Skeletal muscle satellite cell (primary cell): ENCODE measurements around the gene THADA.

Source experiments
- H3K27me3 ChIP-seq: 2 replicates; pipeline ENCODE4 v1.7.0; 2013; ENCODE audit warnings: low read length; ENCODE audit not compliant: control insufficient read depth, insufficient read depth
- H3K36me3 ChIP-seq: 2 replicates; pipeline ENCODE4 v1.7.0; 2013; ENCODE audit warnings: mild to moderate bottlenecking, control low read depth, low read length; ENCODE audit not compliant: insufficient read depth
- H3K4me1 ChIP-seq: 2 replicates; pipeline ENCODE4 v1.7.0; 2013; ENCODE audit warnings: low read length; ENCODE audit not compliant: control insufficient read depth, insufficient read depth
- H3K4me2 ChIP-seq: 2 replicates; pipeline ENCODE4 v1.7.0; 2013; ENCODE audit warnings: mild to moderate bottlenecking, low read length
- H3K4me3 ChIP-seq: 2 replicates; pipeline ENCODE4 v1.7.0; 2013; ENCODE audit warnings: low read length
- H3K9ac ChIP-seq: 2 replicates; pipeline ENCODE4 v1.7.0; 2013; ENCODE audit warnings: mild to moderate bottlenecking, low read depth, low read length, moderate library complexity
- H3K9me3 ChIP-seq: replicated peaks from 2 replicates; pipeline ENCODE4 v1.7.0; 2013; ENCODE audit warnings: mild to moderate bottlenecking, control low read depth, low read length

Gene THADA

DNA sequence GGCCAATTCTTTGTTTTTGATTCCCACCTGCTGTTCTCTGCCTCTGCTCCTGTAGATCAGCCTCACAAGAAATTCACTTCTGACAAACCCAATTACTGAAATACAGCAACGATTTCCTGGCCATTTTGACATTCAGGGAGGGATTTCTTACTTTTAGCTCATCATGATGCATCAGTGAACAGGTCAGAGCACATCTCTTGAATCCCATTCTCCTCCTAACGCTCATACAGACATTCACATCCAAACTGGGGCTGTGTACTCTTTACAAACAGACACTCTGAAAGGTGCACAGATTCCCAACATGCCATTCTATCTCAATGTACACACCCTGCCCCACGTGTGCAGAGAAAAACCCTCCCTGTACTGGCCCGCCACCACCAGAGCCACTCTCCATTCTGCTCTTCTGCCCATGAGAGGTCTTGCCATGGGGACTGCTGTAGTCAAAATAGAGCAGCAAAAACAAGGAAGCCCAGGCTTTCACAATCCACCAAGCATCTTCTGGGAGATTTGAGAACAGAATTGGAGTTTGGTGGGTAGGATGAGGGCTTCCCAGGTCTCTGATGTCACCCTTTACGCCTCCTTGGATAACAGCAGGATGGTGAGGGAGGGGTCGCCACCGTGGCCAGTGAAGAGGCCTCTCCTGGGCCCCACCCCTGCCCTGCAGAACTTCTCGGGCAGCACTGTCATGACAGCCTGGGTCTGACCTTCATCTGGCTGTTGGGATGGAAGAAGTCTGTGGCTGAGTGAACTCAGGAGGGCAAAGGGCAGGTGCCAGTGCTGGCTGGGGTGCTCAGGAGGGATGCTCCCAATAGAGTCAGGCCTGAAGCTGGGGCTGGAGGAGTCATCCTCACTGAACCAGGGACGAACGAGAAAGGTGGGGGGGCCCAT, 327.5 kb downstream of the THADA start:
- Histone ChIP-seq H3K9me3 (no peaks in the 10 kb centered on the region), H3K4me3 (peak overlapping the region; percentile 54), H3K36me3 (no peaks in the 10 kb centered on the region), H3K9ac (peak overlapping the region; percentile 75), H3K4me2 (peak overlapping the region; percentile 77), H3K27me3 (no peaks in the 10 kb centered on the region), H3K4me1 (peaks cover 30% of the 10 kb centered on the region)

GRCh38 chr2:43267381-43267780, 328.5 kb downstream of the THADA start:
- Histone ChIP-seq H3K9me3 (no peaks in the 10 kb centered on the region), H3K9ac (no peak overlapping the region), H3K36me3 (no peaks in the 10 kb centered on the region), H3K4me3 (no peak overlapping the region), H3K27me3 (no peaks in the 10 kb centered on the region), H3K4me1 (peaks cover 26% of the 10 kb centered on the region), H3K4me2 (no peak overlapping the region)

GRCh38 chr2:43266711-43267111, 329.1 kb downstream of the THADA start:
- H3K4me2 ChIP-seq: no peak overlapping the region
- H3K4me1 ChIP-seq: peaks cover 26% of the 10 kb centered on the region
- no peak overlapping the region for H3K4me3 ChIP-seq
- no peaks in the 10 kb centered on the region for H3K36me3 ChIP-seq
- H3K9me3 ChIP-seq: no peaks in the 10 kb centered on the region
- H3K9ac ChIP-seq: no peak overlapping the region
- H3K27me3 ChIP-seq: no peaks in the 10 kb centered on the region

GRCh38 chr2:43265421-43265820, 330.4 kb downstream of the THADA start:
- H3K4me2 ChIP-seq: no peak overlapping the region
- H3K9me3 ChIP-seq: no peaks in the 10 kb centered on the region
- H3K36me3 ChIP-seq: no peaks in the 10 kb centered on the region
- H3K4me1 ChIP-seq: peaks cover 24% of the 10 kb centered on the region
- H3K27me3 ChIP-seq: no peaks in the 10 kb centered on the region
- H3K9ac ChIP-seq: no peak overlapping the region
- H3K4me3 ChIP-seq: no peak overlapping the region

GRCh38 chr2:43265001-43265400, 330.8 kb downstream of the THADA start:
- Histone ChIP-seq H3K9ac (no peak overlapping the region), H3K4me2 (no peak overlapping the region), H3K4me1 (peaks cover 20% of the 10 kb centered on the region), H3K27me3 (no peaks in the 10 kb centered on the region), H3K4me3 (no peak overlapping the region), H3K36me3 (no peaks in the 10 kb centered on the region), H3K9me3 (no peaks in the 10 kb centered on the region)

DNA sequence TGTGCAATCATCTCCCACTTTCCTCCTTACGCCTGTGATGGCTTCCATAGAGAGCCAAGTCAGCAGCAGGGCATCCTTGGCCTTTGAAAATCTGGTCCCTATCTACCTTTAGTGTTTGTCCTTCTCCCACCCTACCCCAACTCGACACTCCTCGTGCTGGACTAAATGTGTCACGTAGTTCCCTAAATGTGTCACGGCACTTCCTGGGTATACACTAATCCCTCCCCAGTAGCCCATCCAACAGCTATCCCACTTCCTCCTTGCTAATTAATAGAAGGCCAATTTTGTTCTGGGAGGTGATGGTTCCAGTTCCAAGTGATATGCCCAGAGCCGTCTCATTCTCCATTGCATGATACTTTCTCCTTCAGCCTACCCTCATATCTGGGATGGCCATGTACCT, 332.9 kb downstream of the THADA start:
- H3K27me3 ChIP-seq: no peaks in the 10 kb centered on the region

DNA sequence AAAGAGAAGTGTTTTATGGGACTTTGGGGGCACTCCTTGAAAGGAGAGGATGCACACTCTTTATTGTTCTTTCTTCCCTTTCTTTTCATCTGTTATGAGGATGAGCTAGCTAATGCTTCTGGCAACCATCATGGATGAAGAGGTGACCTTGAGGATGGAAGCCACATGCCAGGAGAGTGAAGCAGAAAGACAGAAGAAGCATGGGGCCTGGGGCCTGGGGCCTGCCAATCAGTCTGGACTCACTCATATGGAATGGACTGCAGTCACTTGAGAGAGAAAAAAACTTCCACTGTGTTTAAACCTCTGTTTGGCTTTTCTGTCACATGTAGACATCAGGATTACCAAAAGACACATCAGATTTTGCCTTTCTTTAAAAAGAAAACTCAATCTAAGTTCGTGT, 333.6 kb downstream of the THADA start:
- no peaks in the 10 kb centered on the region for H3K4me1 ChIP-seq
- no peak overlapping the region for H3K4me2 ChIP-seq
- H3K9me3 ChIP-seq: no peaks in the 10 kb centered on the region
- no peak overlapping the region for H3K4me3 ChIP-seq
- no peaks in the 10 kb centered on the region for H3K27me3 ChIP-seq
- H3K9ac ChIP-seq: no peak overlapping the region
- H3K36me3 ChIP-seq: no peaks in the 10 kb centered on the region

More for the DNA sequence above, 332.9 kb downstream of the THADA start:
- H3K36me3 ChIP-seq: no peaks in the 10 kb centered on the region
- H3K9me3 ChIP-seq: no peaks in the 10 kb centered on the region
- no peak overlapping the region for H3K4me2 ChIP-seq
- H3K9ac ChIP-seq: no peak overlapping the region
- peaks cover 1% of the 10 kb centered on the region for H3K4me1 ChIP-seq
- no peak overlapping the region for H3K4me3 ChIP-seq

GRCh38 chr2:43259512-43259911, 336.3 kb downstream of the THADA start:
- H3K9ac ChIP-seq: no peak overlapping the region
- H3K9me3 ChIP-seq: no peaks in the 10 kb centered on the region
- H3K36me3 ChIP-seq: peaks cover 6% of the 10 kb centered on the region
- no peak overlapping the region for H3K4me3 ChIP-seq
- H3K27me3 ChIP-seq: no peaks in the 10 kb centered on the region
- H3K4me2 ChIP-seq: no peak overlapping the region
- no peaks in the 10 kb centered on the region for H3K4me1 ChIP-seq

- no peaks in the 10 kb centered on the region for H3K9me3 ChIP-seq
- H3K27me3 ChIP-seq: no peaks in the 10 kb centered on the region
- H3K4me1 ChIP-seq: no peaks in the 10 kb centered on the region
- H3K9ac ChIP-seq: no peak overlapping the region
- no peak overlapping the region for H3K4me3 ChIP-seq
- H3K36me3 ChIP-seq: peaks cover 6% of the 10 kb centered on the region
- H3K4me2 ChIP-seq: no peak overlapping the region
These were observed 337.2 kb downstream of the THADA start for GRCh38 chr2:43258547-43259156.

DNA sequence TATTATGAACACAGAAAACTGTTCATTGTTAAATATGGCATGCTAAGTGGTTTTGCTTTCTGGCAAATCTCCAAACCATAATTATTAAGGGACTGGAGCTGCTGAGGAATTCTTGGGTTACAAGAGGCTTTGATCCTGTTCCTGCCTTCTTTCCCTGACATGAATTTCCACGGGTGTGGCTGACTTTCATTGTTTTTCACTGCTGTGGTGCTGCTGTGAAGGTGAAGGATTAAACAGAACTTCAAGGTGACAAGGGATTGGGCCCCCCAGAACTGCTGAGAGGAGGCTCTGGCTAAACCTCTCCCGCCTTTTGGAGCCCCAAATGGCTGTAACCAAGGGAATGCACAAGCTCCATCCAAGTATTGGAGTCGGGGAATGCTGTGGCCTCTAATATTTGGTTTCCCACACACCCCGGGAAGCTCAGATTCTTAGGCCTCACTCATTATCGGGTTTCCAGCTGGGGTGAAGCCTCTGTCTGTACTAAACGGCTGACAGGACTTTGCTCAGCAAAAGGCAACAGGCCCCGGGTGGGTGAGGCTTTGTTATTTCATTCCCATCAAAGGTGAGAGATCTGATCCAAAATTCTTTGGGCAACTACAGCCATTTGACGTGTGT, 340.4 kb downstream of the THADA start:
- no peak overlapping the region for H3K9ac ChIP-seq
- peaks cover 6% of the 10 kb centered on the region for H3K36me3 ChIP-seq
- H3K4me2 ChIP-seq: no peak overlapping the region
- H3K9me3 ChIP-seq: no peaks in the 10 kb centered on the region
- no peaks in the 10 kb centered on the region for H3K27me3 ChIP-seq
- peaks cover 12% of the 10 kb centered on the region for H3K4me1 ChIP-seq
- no peak overlapping the region for H3K4me3 ChIP-seq

GRCh38 chr2:43254331-43254730, 341.5 kb downstream of the THADA start:
- no peaks in the 10 kb centered on the region for H3K9me3 ChIP-seq
- H3K9ac ChIP-seq: no peak overlapping the region
- H3K36me3 ChIP-seq: peaks cover 6% of the 10 kb centered on the region
- H3K4me2 ChIP-seq: no peak overlapping the region
- no peak overlapping the region for H3K4me3 ChIP-seq
- no peaks in the 10 kb centered on the region for H3K27me3 ChIP-seq
- peaks cover 12% of the 10 kb centered on the region for H3K4me1 ChIP-seq
